Upper lobe of right lung (tissue), 1 donor: ENCODE results near the gene NAT8L. TPM values are rescaled to one million over a fixed set of nuclear protein-coding genes. Genes with fewer than 3 reads are reported as not detected.

Experiments used
- ATAC-seq: fragments of 200-7000 bp; cut with Tn5 transposase; one replicate; pipeline ENCODE4 v1.9.1; 2020; ENCODE audit warnings: mild to moderate bottlenecking, moderate library complexity
- DNase-seq: peaks from one replicate; pipeline ENCODE4 v3.0.0-alpha.2; 2020
- H3K27ac ChIP-seq: fragments of 200-600 bp; one replicate; pipeline ENCODE4 v1.8.0; 2022
- H3K27me3 ChIP-seq: fragments of 200-600 bp; one replicate; pipeline ENCODE4 v1.8.0; 2022; ENCODE audit warnings: mild to moderate bottlenecking
- H3K36me3 ChIP-seq: fragments of 200-600 bp; one replicate; pipeline ENCODE4 v1.8.0; 2022
- H3K4me1 ChIP-seq: fragments of 200-600 bp; one replicate; pipeline ENCODE4 v1.8.0; 2022
- H3K4me3 ChIP-seq: fragments of 200-600 bp; one replicate; pipeline ENCODE4 v1.8.0; 2022; ENCODE audit warnings: mild to moderate bottlenecking
- H3K9me3 ChIP-seq: fragments of 200-600 bp; one replicate; pipeline ENCODE4 v1.8.0; 2022
- CTCF ChIP-seq: fragments of 200-600 bp; IDR thresholded peaks from one replicate; pipeline ENCODE4 v1.8.0; 2022; ENCODE audit warnings: antibody characterized with exemption
- intact Hi-C: fragments of 100-400 bp; cut with DNase I; formaldehyde crosslinking; loops from one replicate; pipeline ENCODE4 v1.11.0; 2022
- total RNA-seq: library from RNA; stranded (reverse); fragmentation: NEBNext Ultra II Directional; extraction: Animal tissue kit (Norgen Biotek cat#: 25700); gene quantifications from one replicate; pipeline ENCODE4 v1.2.1, GENCODE V29; 2021
- donor health status: DM: no; HTN: yes; CAD: no; lungs with severe emphysema.

NAT8L gene
- total RNA-seq, 1 donor from 2014 or later = 0.46 TPM

- DNase-seq (peak; percentile 44), ATAC-seq (no peak)
- no peak for TF ChIP-seq CTCF
- H3K4me1 ChIP-seq = no peaks in the 10 kb centered on the region
- H3K27ac ChIP-seq = no peak overlapping the region
- no peaks in the 10 kb centered on the region for H3K27me3 ChIP-seq
- no peak overlapping the region for H3K4me3 ChIP-seq
- no peaks in the 10 kb centered on the region for H3K9me3 ChIP-seq
- no peaks in the 10 kb centered on the region for H3K36me3 ChIP-seq
- intact Hi-C loops = no loop called here
Measured at GRCh38 chr4:2083116-2083825, 24.1 kb downstream of the NAT8L start.

GRCh38 chr4:2083826-2084160 is 24.7 kb downstream of the NAT8L start:
- H3K4me1 ChIP-seq = no peaks in the 10 kb centered on the region
- no peak for TF ChIP-seq CTCF
- H3K4me3 ChIP-seq = no peak overlapping the region
- DNase-seq (peak; percentile 35), ATAC-seq (no peak)
- intact Hi-C loops = no loop called here
- no peaks in the 10 kb centered on the region for H3K36me3 ChIP-seq
- H3K9me3 ChIP-seq = no peaks in the 10 kb centered on the region
- no peaks in the 10 kb centered on the region for H3K27me3 ChIP-seq
- H3K27ac ChIP-seq = no peak overlapping the region

GRCh38 chr4:2084316-2084715 is 25.2 kb downstream of the NAT8L start:
- H3K4me1 ChIP-seq = no peaks in the 10 kb centered on the region
- no peaks in the 10 kb centered on the region for H3K27me3 ChIP-seq
- no peak for TF ChIP-seq CTCF
- H3K9me3 ChIP-seq = no peaks in the 10 kb centered on the region
- ATAC-seq (no peak), DNase-seq (peak; percentile 57)
- H3K4me3 ChIP-seq = no peak overlapping the region
- no peak overlapping the region for H3K27ac ChIP-seq
- no peaks in the 10 kb centered on the region for H3K36me3 ChIP-seq
- intact Hi-C loops = no loop called here

- intact Hi-C loops = no loop called here
- no peak for TF ChIP-seq CTCF
- Histone ChIP-seq H3K27me3 (no peaks in the 10 kb centered on the region), H3K9me3 (no peaks in the 10 kb centered on the region), H3K36me3 (no peaks in the 10 kb centered on the region), H3K4me3 (no peak overlapping the region), H3K27ac (no peak overlapping the region), H3K4me1 (no peaks in the 10 kb centered on the region)
- ATAC-seq = no peak
- peak; percentile 32 for DNase-seq
Measured at GRCh38 chr4:2085496-2085901, 26.4 kb downstream of the NAT8L start.

GRCh38 chr4:2087170-2087569 is 28.0 kb downstream of the NAT8L start:
- no peak for TF ChIP-seq CTCF
- no peaks in the 10 kb centered on the region for H3K36me3 ChIP-seq
- intact Hi-C loops = no loop called here
- no peaks in the 10 kb centered on the region for H3K27me3 ChIP-seq
- DNase-seq (no peak), ATAC-seq (no peak)
- H3K9me3 ChIP-seq = no peaks in the 10 kb centered on the region
- H3K27ac ChIP-seq = no peak overlapping the region
- no peaks in the 10 kb centered on the region for H3K4me1 ChIP-seq
- H3K4me3 ChIP-seq = no peak overlapping the region

- ATAC-seq = no peak
- DNase-seq = no peak
- Histone ChIP-seq H3K4me3 (no peak overlapping the region), H3K4me1 (no peaks in the 10 kb centered on the region), H3K27ac (no peak overlapping the region), H3K27me3 (no peaks in the 10 kb centered on the region), H3K9me3 (no peaks in the 10 kb centered on the region), H3K36me3 (no peaks in the 10 kb centered on the region)
- TF ChIP-seq CTCF = no peak
- intact Hi-C loops = no loop called here
Measured at GRCh38 chr4:2089222-2089621, 30.1 kb downstream of the NAT8L start.
